Coronary artery (tissue), 2 donors: Measurements from ENCODE around the gene DCST2.

Experiments
- DNase-seq: peaks from one replicate; pipeline ENCODE4 v3.0.0-alpha.2; 2017; ENCODE audit warnings: low spot score
- H3K27ac ChIP-seq, 2 donors: fragments of 200-600 bp; sonication (generic); one replicate each; pipeline ENCODE4 v1.5.1; 2016 to 2019
- H3K4me3 ChIP-seq: fragments of 200-600 bp; sonication (generic); 2 replicates; pipeline ENCODE4 v1.5.1; 2016; ENCODE audit warnings: mild to moderate bottlenecking, moderate library complexity
- CTCF ChIP-seq: fragments of 200-600 bp; sonication (generic); IDR thresholded peaks from one replicate; pipeline ENCODE4 v1.5.1; 2019; ENCODE audit warnings: antibody characterized with exemption

DCST2 gene

GRCh38 chr1:154971341-154971998 is 62.1 kb downstream of the DCST2 start:
- no peak for DNase-seq
- TF ChIP-seq CTCF: no peak
- peak overlapping the region; percentile 98 for H3K27ac ChIP-seq
- peak overlapping the region; percentile 78 for H3K4me3 ChIP-seq

- peak; percentile 98 for DNase-seq
- no peak for TF ChIP-seq CTCF
- Histone ChIP-seq H3K27ac (peak within 1 kb of the TSS; percentile 98), H3K4me3 (peak within 1 kb of the TSS; percentile 78)
These were observed 62.8 kb downstream of the DCST2 start, which contains the start of gene SHC1 for GRCh38 chr1:154970631-154971340. Gene SHC1, minus strand, starts transcription at chr1:154970747. Its CDS starts 221 bp downstream, at chr1:154970526.

GRCh38 chr1:154969860-154970452 is 63.6 kb downstream of the DCST2 start:
- DNase-seq: no peak
- Histone ChIP-seq H3K4me3 (peak overlapping the region; percentile 78), H3K27ac (peak overlapping the region; percentile 98)
- no peak for TF ChIP-seq CTCF

GRCh38 chr1:154969246-154969645 is 64.3 kb downstream of the DCST2 start:
- H3K4me3 ChIP-seq: peak overlapping the region; percentile 78
- peak overlapping the region; percentile 98 for H3K27ac ChIP-seq
- no peak for TF ChIP-seq CTCF
- DNase-seq: no peak

GRCh38 chr1:154968731-154969130 is 64.8 kb downstream of the DCST2 start:
- TF ChIP-seq CTCF: no peak
- DNase-seq: no peak
- peak overlapping the region; percentile 78 for H3K4me3 ChIP-seq
- peak overlapping the region; percentile 98 for H3K27ac ChIP-seq
